H1 (cell line): ENCODE data around the gene PDE6B. TPM values are rescaled to one million over a fixed set of nuclear protein-coding genes. Genes with fewer than 3 reads are reported as not detected.
A peak's percentile ranks its signal among the peaks of the same experiment; 100 is the strongest.

Experiments
- CTCF ChIA-PET: fragments of 300-600 bp; sonication (Branson Sonifier 250); formaldehyde crosslinking; loops from one replicate; lab custom pipeline; 2021; ENCODE audit not compliant: partially characterized antibody; lab: Charles Lee
- POLR2A ChIA-PET: fragments of 300-600 bp; sonication (Branson Sonifier 250); formaldehyde crosslinking; loops from one replicate; lab custom pipeline; 2021; ENCODE audit warnings: inconsistent platforms; ENCODE audit not compliant: partially characterized antibody; lab: Charles Lee
- DNase-seq, 2 experiments: peaks; one replicate each; pipeline versions ENCODE4 v3.0.0 to v3.0.0-alpha.2; 2010 to 2022; ENCODE audit warnings: low spot score in 2 of 2, low read depth in 1 of 2, mixed read lengths in 1 of 2
- FAIRE-seq: peaks from 2 replicates; lab custom pipeline; 2011; peaks lifted over from hg19 to GRCh38; lab: Jason Lieb, UNC
- H2AFZ ChIP-seq: 2 replicates; pipeline ENCODE4 v1.8.1; 2012; ENCODE audit warnings: low read length, inconsistent platforms
- H2AK5ac ChIP-seq: 2 replicates; pipeline ENCODE4 v1.6.1; 2013; ENCODE audit warnings: low read depth, low read length
- H2BK120ac ChIP-seq: replicated peaks from 2 replicates; pipeline ENCODE3; 2013; ENCODE audit warnings: low read depth, low read length, inconsistent platforms
- H2BK12ac ChIP-seq: 2 replicates; pipeline ENCODE4 v1.6.1; 2013; ENCODE audit warnings: low read depth, low read length
- H2BK15ac ChIP-seq: 2 replicates; pipeline ENCODE4 v1.6.1; 2013; ENCODE audit warnings: low read length
- H2BK20ac ChIP-seq: 2 replicates; pipeline ENCODE4 v1.6.1; 2013; ENCODE audit warnings: low read length
- H2BK5ac ChIP-seq: 2 replicates; pipeline ENCODE4 v1.6.1; 2013; ENCODE audit warnings: low read depth, low read length
- H3K14ac ChIP-seq: 2 replicates; pipeline ENCODE4 v1.6.1; 2013; ENCODE audit warnings: inconsistent platforms; ENCODE audit not compliant: insufficient read length
- H3K18ac ChIP-seq: 2 replicates; pipeline ENCODE4 v1.6.1; 2013; ENCODE audit warnings: low read length; ENCODE audit errors: extremely low read depth
- H3K23ac ChIP-seq: 2 replicates; pipeline ENCODE4 v1.6.1; 2013; ENCODE audit warnings: inconsistent platforms; ENCODE audit not compliant: insufficient read length
- H3K23me2 ChIP-seq: 2 replicates; pipeline ENCODE4 v1.6.1; 2013; ENCODE audit warnings: low read depth, low read length
- H3K27ac ChIP-seq: 2 replicates; pipeline ENCODE4 v1.6.1; 2011; ENCODE audit warnings: low read depth, low read length, inconsistent platforms
- H3K27me3 ChIP-seq, 4 experiments: replicated peaks in 1 of 4; 1 replicate in 1 of 4; 2 replicates in 3 of 4; pipeline versions ENCODE4 v1.6.1 to v1.8.1; 2011 to 2013; ENCODE audit warnings: low read length in 3 of 4, mild to moderate bottlenecking in 3 of 4, inconsistent platforms in 2 of 4, mixed read lengths in 2 of 4, moderate library complexity in 1 of 4; ENCODE audit not compliant: control insufficient read depth in 3 of 4, insufficient read depth in 3 of 4; ENCODE audit errors: extremely low read depth in 1 of 4
- H3K36me3 ChIP-seq, 4 experiments: 2 replicates each; pipeline versions ENCODE4 v1.6.1 to v1.8.1; 2011 to 2013; ENCODE audit warnings: mild to moderate bottlenecking in 4 of 4, low read length in 3 of 4, moderate library complexity in 2 of 4, control low read depth in 1 of 4, inconsistent platforms in 1 of 4; ENCODE audit not compliant: insufficient read depth in 4 of 4, control insufficient read depth in 2 of 4
- H3K4ac ChIP-seq: replicated peaks from 2 replicates; pipeline ENCODE3; 2013; ENCODE audit warnings: low read length, low read depth, mixed read lengths, inconsistent platforms; ENCODE audit not compliant: insufficient read length
- H3K4me1 ChIP-seq, 4 experiments: replicated peaks in 1 of 4; 1 replicate in 1 of 4; 2 replicates in 3 of 4; pipeline versions ENCODE4 v1.6.1 to v1.8.1; 2011 to 2013; ENCODE audit warnings: low read length in 3 of 4, inconsistent platforms in 2 of 4, mixed read lengths in 1 of 4; ENCODE audit not compliant: insufficient read depth in 4 of 4, control insufficient read depth in 3 of 4
- H3K4me2 ChIP-seq, 2 experiments: 2 replicates each; pipeline versions ENCODE4 v1.6.1 to v1.8.1; 2011 to 2013; ENCODE audit warnings: low read depth in 2 of 2, low read length in 2 of 2, control low read depth in 1 of 2, inconsistent platforms in 1 of 2, mild to moderate bottlenecking in 1 of 2; ENCODE audit not compliant: insufficient read depth in 1 of 2
- H3K4me3 ChIP-seq, 4 experiments: fragments of 200-600, 300-600 bp in 1 of 4; sonication (generic), shearing (Covaris generic), sonication (Bioruptor Twin) in 1 of 4; 2 replicates each; pipeline versions ENCODE4 v1.5.1 to v1.8.1; 2011 to 2016; ENCODE audit warnings: low read length in 4 of 4, low read depth in 3 of 4, control low read depth in 2 of 4, inconsistent platforms in 2 of 4, mild to moderate bottlenecking in 2 of 4, mixed read lengths in 1 of 4, moderate library complexity in 1 of 4; ENCODE audit not compliant: insufficient read depth in 2 of 4; ENCODE audit errors: extremely low read depth in 1 of 4
- H3K56ac ChIP-seq: replicated peaks from 2 replicates; pipeline ENCODE3; 2013; ENCODE audit warnings: low read depth, mild to moderate bottlenecking, mixed read lengths, low read length, inconsistent platforms; ENCODE audit not compliant: insufficient read length
- H3K79me1 ChIP-seq: 2 replicates; pipeline ENCODE4 v1.6.1; 2013; ENCODE audit warnings: low read depth, low read length, control low read depth
- H3K79me2 ChIP-seq, 2 experiments: 2 replicates each; pipeline versions ENCODE4 v1.6.1 to v1.8.1; 2012 to 2013; ENCODE audit warnings: low read length in 2 of 2, mild to moderate bottlenecking in 2 of 2, inconsistent platforms in 1 of 2; ENCODE audit not compliant: insufficient read depth in 2 of 2, control insufficient read depth in 1 of 2
- H3K9ac ChIP-seq, 4 experiments: replicated peaks in 1 of 4; 1 replicate in 1 of 4; 2 replicates in 3 of 4; pipeline versions ENCODE4 v1.6.1 to v1.8.1; 2011 to 2013; ENCODE audit warnings: low read depth in 3 of 4, low read length in 3 of 4, control low read depth in 2 of 4, mild to moderate bottlenecking in 2 of 4, moderate library complexity in 2 of 4, inconsistent platforms in 1 of 4; ENCODE audit errors: extremely low read depth in 1 of 4
- H3K9me3 ChIP-seq, 2 experiments: 2 replicates each; pipeline versions ENCODE4 v1.6.1 to v1.8.1; 2012 to 2013; ENCODE audit warnings: mild to moderate bottlenecking in 2 of 2, moderate library complexity in 2 of 2, control low read depth in 1 of 2, inconsistent platforms in 1 of 2, low read depth in 1 of 2, low read length in 1 of 2, mixed read lengths in 1 of 2; ENCODE audit not compliant: insufficient read depth in 2 of 2
- H4K20me1 ChIP-seq, 2 experiments: replicated peaks in 1 of 2; 2 replicates each; pipeline versions ENCODE3 to v1.8.1; 2011 to 2013; ENCODE audit warnings: inconsistent platforms in 2 of 2, low read length in 2 of 2, mild to moderate bottlenecking in 1 of 2; ENCODE audit not compliant: insufficient read depth in 2 of 2, control insufficient read depth in 1 of 2
- H4K5ac ChIP-seq: 2 replicates; pipeline ENCODE4 v1.6.1; 2013; ENCODE audit warnings: low read length, low read depth, mixed read lengths, inconsistent platforms; ENCODE audit not compliant: insufficient read length
- H4K8ac ChIP-seq: 2 replicates; pipeline ENCODE4 v1.8.0; 2013; ENCODE audit warnings: mild to moderate bottlenecking, moderate library complexity, low read length, inconsistent platforms; ENCODE audit not compliant: insufficient read depth; ENCODE audit errors: extremely low read depth
- H4K91ac ChIP-seq: replicated peaks from 2 replicates; pipeline ENCODE3; 2013; ENCODE audit warnings: low read length, mixed read lengths, inconsistent platforms; ENCODE audit not compliant: insufficient read length
- POU5F1 ChIP-seq: IDR thresholded peaks from 2 replicates; pipeline ENCODE4 v1.6.1; 2011; ENCODE audit warnings: low read depth, mild to moderate bottlenecking, low read length, moderate library complexity
- ZNF274 ChIP-seq: IDR thresholded peaks from 2 replicates; pipeline ENCODE4 v1.7.0; 2012; ENCODE audit warnings: low read length, borderline replicate concordance; ENCODE audit errors: extremely low read depth
- WGBS, 2 experiments: shearing (Covaris generic) in 1 of 2; methylation state at CpG; one replicate each; pipeline versions ENCODE4 v1.1.6 to v1.1.7; 2013 to 2015; ENCODE audit warnings: low lambda C conversion rate in 2 of 2, mixed read lengths in 2 of 2, inconsistent platforms in 1 of 2, low coverage in 1 of 2, missing lambda C conversion rate in 1 of 2; ENCODE audit not compliant: insufficient replicate concordance in 2 of 2, insufficient coverage in 1 of 2, insufficient read length in 1 of 2; ENCODE audit errors: extremely low coverage in 1 of 2, missing lambda C conversion rate in 1 of 2; 5-methylcytosine and 5-hydroxymethylcytosine counted together
- polyA plus RNA-seq, 7 experiments: library from polyadenylated mRNA; depleted of rRNA in 3 of 7; stranded (reverse) in 5 of 7; unstranded in 2 of 7; fragments of >200 nt in 5 of 7; fragments of 200-250 nt in 2 of 7; gene quantifications; 1 replicate in 5 of 7; 2 replicates in 1 of 7; 4 replicates in 1 of 7; pipeline versions ENCODE4 v1.2.1 to v1.2.3, GENCODE V29; 2011 to 2013; ENCODE audit warnings: missing spikeins in 2 of 7, mixed read lengths in 2 of 7
- total RNA-seq: library from RNA; stranded (reverse); fragmentation: NEBNext Ultra II Directional; extraction: Animal tissue kit (Norgen Biotek cat#: 25700); gene quantifications from 2 replicates; pipeline ENCODE4 v1.2.1, GENCODE V29; 2021
- TF ChIP-seq, protein P1 (sequence below): IDR thresholded peaks from 2 replicates; pipeline ENCODE4 v1.6.1; 2011; ENCODE audit warnings: low read length, improper control_type of control experiment

PDE6B gene
- total and polyA plus RNA-seq, 2 of the 8 experiments (the other 6 are each of a cell fraction or from before 2014, with no cell fraction given) = 4.1 to 8.4 TPM

DNA sequence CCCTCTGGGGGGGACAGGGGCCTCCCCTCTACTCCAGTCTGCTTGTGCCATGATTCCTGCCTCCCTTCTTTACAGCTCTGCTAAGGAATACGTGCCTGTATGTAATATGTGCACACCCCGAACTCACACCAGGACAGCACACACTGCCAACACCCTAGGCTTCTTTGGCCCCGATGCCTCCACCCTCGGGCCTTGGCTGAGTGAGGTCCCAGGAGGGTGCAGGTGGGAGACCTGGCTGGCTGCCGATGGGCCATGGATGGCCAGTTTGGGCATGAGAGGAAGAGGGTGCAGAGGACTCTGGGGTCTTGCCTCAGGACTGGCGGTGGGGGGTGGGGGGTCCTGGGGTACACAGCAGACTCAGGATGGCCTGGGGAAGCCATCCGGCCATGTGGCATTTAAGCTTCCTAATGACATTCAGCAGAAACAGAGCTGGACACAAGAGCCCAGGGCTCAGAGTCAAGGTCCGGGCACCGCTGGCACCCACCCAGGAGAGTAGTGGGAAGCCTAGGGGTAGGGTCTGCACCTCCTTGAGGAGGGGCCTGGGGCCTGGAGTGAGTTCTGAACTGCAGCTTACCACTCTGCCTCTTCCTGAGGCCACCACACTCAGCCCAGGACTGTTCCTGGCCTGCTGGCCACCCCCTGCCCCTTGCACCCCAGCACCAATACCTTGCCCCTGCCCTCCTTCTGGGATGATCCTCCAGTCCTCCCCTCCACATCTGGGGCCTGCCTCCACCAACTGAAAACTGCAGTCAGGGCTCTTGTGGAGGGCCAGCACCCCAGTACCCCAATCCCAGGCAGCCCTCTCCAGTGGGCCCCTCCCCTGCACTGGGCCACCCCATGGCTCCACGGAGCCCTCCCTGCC lies 78.2 kb downstream of the PDE6B start:
- WGBS, 2 experiments = 85% methylated on average over 7 of the region's 10 CpGs; no CpG with 5 or more reads in 1 of the 2 experiments

More for the DNA sequence above, 78.2 kb downstream of the PDE6B start:
- no peak overlapping the region for H2AK5ac ChIP-seq
- FAIRE-seq = no peak
- no peak overlapping the region for H2BK120ac ChIP-seq
- no peak overlapping the region for H3K18ac ChIP-seq
- peaks cover 6 to 10% of the 10 kb centered on the region in 2 experiments for H4K20me1 ChIP-seq
- CTCF ChIA-PET = interaction anchor here (1.1 to 5.2 kb wide), 2 partner anchors 18 to 143 kb away, joined by 3 to 65 read pairs; no protein-coding TSS in a partner anchor
- H3K4me2 ChIP-seq = peak overlapping the region in 1 of 2 experiments; percentile 17; a peak in 1 of 4 replicates
- H3K9me3 ChIP-seq = no peaks in the 10 kb centered on the region
- H3K56ac ChIP-seq = no peak overlapping the region
- H4K91ac ChIP-seq = no peak overlapping the region
- H3K79me2 ChIP-seq = peaks cover 5 to 20% of the 10 kb centered on the region in 2 experiments; a peak in 3 of 4 replicates
- no peak overlapping the region for H3K4me3 ChIP-seq
- H2BK12ac ChIP-seq = no peak overlapping the region
- H3K14ac ChIP-seq = no peak overlapping the region
- peaks cover 10% of the 10 kb centered on the region for H3K79me1 ChIP-seq
- peaks cover 10% of the 10 kb centered on the region; the same call in 1 of the 2 replicates for H3K23me2 ChIP-seq
- H3K27me3 ChIP-seq = peaks cover 0 to 5% (median 3%) of the 10 kb centered on the region in 4 experiments; a peak in 3 of 7 replicates
- TF ChIP-seq ZNF274 = no peak
- TF ChIP-seq, protein P1, sequence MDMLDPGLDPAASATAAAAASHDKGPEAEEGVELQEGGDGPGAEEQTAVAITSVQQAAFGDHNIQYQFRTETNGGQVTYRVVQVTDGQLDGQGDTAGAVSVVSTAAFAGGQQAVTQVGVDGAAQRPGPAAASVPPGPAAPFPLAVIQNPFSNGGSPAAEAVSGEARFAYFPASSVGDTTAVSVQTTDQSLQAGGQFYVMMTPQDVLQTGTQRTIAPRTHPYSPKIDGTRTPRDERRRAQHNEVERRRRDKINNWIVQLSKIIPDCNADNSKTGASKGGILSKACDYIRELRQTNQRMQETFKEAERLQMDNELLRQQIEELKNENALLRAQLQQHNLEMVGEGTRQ = no peak
- TF ChIP-seq POU5F1 = no peak
- TF ChIP-seq, all 59 proteins: peak for 0
- no peak for DNase-seq
- no peak overlapping the region for H2AFZ ChIP-seq
- H4K5ac ChIP-seq = no peak overlapping the region
- H3K36me3 ChIP-seq = no peaks in the 10 kb centered on the region
- H3K4me1 ChIP-seq = peaks cover 0 to 8% (median 5%) of the 10 kb centered on the region in 4 experiments; a peak in 5 of 7 replicates
- H2BK20ac ChIP-seq = no peak overlapping the region
- no peak overlapping the region for H3K4ac ChIP-seq
- no peak overlapping the region; the same call in 1 of the 2 replicates for H4K8ac ChIP-seq
- H2BK5ac ChIP-seq = no peak overlapping the region
- no peak overlapping the region for H2BK15ac ChIP-seq
- POLR2A ChIA-PET = interaction anchor here (0.5 to 0.9 kb wide), 3 partner anchors 10 to 376 kb away, joined by 3 read pairs; no protein-coding TSS in a partner anchor
- H3K27ac ChIP-seq = no peak overlapping the region
- H3K23ac ChIP-seq = no peak overlapping the region
- H3K9ac ChIP-seq = no peak overlapping the region
